ENCODE results near the gene ABCC3.
"Not testable (repeated sequence)": the region's sequence is repeated elsewhere in the genome, so short reads cannot be mapped to it uniquely, and the experiment has no call there.

The ABCC3 gene

DNA sequence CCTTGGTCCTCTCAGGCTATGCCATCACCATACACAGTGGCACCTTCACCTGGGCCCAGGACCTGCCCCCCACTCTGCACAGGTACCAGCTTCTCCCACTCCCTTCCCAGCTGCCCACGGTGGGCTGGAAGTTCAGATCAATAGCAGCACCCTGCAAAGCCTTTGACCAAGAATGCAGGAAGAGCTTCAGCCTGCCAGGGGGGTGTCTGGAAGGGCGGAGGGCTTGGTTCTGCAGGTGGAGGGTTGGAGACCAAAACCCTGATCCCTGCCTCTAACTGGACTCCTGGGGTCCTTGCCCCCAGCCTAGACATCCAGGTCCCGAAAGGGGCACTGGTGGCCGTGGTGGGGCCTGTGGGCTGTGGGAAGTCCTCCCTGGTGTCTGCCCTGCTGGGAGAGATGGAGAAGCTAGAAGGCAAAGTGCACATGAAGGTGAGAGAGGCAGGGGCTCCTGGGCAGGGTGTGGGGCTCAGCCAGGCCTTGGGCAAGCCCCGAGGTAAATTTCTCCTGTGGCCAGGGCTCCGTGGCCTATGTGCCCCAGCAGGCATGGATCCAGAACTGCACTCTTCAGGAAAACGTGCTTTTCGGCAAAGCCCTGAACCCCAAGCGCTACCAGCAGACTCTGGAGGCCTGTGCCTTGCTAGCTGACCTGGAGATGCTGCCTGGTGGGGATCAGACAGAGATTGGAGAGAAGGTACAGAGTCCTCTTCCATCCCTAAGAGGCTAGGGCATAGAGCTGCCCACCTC lies 34.3 kb downstream of the ABCC3 start:
- ATAC-seq (no peak), DNase-seq (no peak)
- Mint-ChIP-seq H3K36me3 (ENCODE audit: low read depth) (no peaks in the 10 kb centered on the region), H3K4me3 (no peak overlapping the region), H3K27me3 (no peaks in the 10 kb centered on the region), H3K9me3 (no peaks in the 10 kb centered on the region), H3K4me1 (no peaks in the 10 kb centered on the region), H3K27ac (no peak overlapping the region)

DNA sequence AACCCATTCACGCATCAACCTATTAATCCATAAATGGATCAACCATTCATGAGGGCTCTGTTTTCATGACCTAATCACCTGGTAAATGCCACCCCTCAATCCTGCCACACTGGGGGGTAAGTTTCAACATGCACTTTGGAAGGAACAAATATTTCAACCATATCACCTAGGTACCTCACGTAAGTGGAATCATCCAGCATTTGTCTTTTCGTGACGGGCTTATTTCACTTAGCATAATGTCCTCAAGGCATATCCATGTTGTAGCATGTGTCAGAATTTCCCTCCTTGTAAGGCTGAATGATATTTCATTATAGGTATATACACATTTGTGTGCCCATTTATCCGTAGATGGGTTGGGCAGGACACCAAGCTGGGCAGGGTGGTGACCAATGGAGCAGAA lies 37.4 kb downstream of the ABCC3 start:
- Mint-ChIP-seq H3K27me3 (peaks cover 3% of the 10 kb centered on the region), H3K9me3 (no peaks in the 10 kb centered on the region), H3K4me1 (no peaks in the 10 kb centered on the region), H3K4me3 (no peak overlapping the region), H3K36me3 (ENCODE audit: low read depth) (no peaks in the 10 kb centered on the region), H3K27ac (no peak overlapping the region)
- DNase-seq: no peak
- no peak for ATAC-seq

DNA sequence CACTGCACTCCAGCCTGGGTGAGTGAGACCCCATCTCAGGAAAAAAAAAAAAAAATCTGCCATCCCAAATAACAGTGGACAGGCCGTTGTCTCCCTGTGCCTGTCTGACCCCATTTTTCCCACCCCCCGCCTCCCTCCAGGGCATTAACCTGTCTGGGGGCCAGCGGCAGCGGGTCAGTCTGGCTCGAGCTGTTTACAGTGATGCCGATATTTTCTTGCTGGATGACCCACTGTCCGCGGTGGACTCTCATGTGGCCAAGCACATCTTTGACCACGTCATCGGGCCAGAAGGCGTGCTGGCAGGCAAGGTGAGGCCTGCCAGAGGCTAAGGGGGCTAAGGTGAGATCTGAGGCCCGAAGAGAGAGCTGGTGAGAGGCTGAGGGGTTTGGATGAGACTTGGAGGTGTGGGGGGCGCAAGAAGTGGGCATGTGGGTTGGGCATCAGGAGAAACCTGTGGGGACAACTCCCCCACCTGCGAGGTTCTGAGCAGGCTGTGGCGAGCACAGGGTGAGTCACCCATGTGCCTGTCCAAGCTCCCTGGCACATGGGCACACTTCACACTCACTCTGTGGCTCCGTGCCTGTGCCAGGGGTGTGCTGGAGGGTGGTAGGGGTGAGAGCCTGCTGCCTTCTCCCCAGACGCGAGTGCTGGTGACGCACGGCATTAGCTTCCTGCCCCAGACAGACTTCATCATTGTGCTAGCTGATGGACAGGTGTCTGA lies 38.3 kb downstream of the ABCC3 start:
- DNase-seq: no peak
- H3K9me3 Mint-ChIP-seq: no peaks in the 10 kb centered on the region
- no peaks in the 10 kb centered on the region for H3K4me1 Mint-ChIP-seq
- peaks cover 3% of the 10 kb centered on the region for H3K27me3 Mint-ChIP-seq
- no peak overlapping the region for H3K27ac Mint-ChIP-seq
- H3K36me3 Mint-ChIP-seq (ENCODE audit: low read depth): no peaks in the 10 kb centered on the region
- ATAC-seq: no peak
- no peak overlapping the region for H3K4me3 Mint-ChIP-seq

DNA sequence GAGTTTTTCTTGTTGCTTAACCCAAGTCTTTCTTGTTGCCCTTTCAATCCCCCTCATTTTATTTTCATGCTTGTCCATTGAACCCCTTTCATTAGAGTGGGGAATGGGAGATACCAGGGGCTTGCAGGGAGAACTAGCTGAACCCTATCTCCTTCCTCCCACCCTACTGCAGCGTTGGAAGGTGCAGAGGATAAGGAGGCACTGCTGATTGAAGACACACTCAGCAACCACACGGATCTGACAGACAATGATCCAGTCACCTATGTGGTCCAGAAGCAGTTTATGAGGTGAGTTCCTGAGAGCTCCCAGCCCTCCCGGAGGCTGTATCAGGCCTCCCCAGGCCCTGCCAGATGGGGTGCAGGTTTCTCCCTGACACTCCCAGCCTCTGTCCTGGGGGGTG lies 40.5 kb downstream of the ABCC3 start:
- DNase-seq: no peak
- peaks cover 3% of the 10 kb centered on the region for H3K27me3 Mint-ChIP-seq
- ATAC-seq: no peak
- no peaks in the 10 kb centered on the region for H3K9me3 Mint-ChIP-seq
- H3K27ac Mint-ChIP-seq: no peak overlapping the region
- H3K4me1 Mint-ChIP-seq: no peaks in the 10 kb centered on the region
- H3K4me3 Mint-ChIP-seq: no peak overlapping the region
- H3K36me3 Mint-ChIP-seq (ENCODE audit: low read depth): no peaks in the 10 kb centered on the region

DNA sequence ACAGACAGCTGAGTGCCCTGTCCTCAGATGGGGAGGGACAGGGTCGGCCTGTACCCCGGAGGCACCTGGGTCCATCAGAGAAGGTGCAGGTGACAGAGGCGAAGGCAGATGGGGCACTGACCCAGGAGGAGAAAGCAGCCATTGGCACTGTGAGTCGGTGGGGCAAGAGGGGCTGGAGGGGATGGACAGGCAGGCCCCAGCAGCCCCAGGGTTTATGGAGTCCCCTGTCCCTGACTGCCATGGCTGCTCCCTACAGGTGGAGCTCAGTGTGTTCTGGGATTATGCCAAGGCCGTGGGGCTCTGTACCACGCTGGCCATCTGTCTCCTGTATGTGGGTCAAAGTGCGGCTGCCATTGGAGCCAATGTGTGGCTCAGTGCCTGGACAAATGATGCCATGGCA lies 40.9 kb downstream of the ABCC3 start:
- H3K9me3 Mint-ChIP-seq: no peaks in the 10 kb centered on the region
- no peak for ATAC-seq
- H3K4me1 Mint-ChIP-seq: no peaks in the 10 kb centered on the region
- DNase-seq: no peak
- H3K36me3 Mint-ChIP-seq (ENCODE audit: low read depth): no peaks in the 10 kb centered on the region
- no peak overlapping the region for H3K27ac Mint-ChIP-seq
- H3K4me3 Mint-ChIP-seq: no peak overlapping the region
- H3K27me3 Mint-ChIP-seq: peaks cover 7% of the 10 kb centered on the region

DNA sequence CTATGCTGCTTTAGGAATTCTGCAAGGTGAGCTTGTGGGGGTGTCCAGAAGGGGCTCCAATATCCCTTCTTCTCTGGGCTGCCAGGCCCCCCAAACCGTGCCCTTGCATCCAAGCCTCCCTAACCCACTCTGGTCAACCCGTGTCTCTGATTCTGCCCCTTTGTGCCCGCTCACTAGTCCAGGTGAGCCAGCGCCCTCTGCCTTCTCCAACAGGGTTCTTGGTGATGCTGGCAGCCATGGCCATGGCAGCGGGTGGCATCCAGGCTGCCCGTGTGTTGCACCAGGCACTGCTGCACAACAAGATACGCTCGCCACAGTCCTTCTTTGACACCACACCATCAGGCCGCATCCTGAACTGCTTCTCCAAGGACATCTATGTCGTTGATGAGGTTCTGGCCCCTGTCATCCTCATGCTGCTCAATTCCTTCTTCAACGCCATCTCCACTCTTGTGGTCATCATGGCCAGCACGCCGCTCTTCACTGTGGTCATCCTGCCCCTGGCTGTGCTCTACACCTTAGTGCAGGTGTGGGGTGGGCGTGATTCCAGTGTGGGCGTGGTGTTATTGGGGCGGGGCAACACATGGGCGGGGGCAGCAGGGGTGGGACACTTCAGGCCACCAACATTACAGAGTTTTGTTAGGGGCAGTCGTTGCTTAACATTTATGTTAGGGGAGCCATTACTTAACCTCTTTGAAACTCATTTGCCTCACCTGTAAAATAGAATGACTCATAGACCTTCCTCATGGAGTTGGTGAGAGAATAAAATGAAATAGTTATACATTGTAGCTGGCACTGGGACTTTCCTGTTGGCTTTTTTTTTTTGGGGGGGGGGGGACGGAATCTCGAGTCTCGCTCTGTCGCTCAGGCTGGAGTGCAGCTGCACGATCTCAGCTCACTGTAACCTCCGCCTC lies 41.6 kb downstream of the ABCC3 start:
- H3K4me1 Mint-ChIP-seq: peaks cover 3% of the 10 kb centered on the region
- no peaks in the 10 kb centered on the region for H3K9me3 Mint-ChIP-seq
- H3K27me3 Mint-ChIP-seq: peaks cover 10% of the 10 kb centered on the region
- no peaks in the 10 kb centered on the region for H3K36me3 Mint-ChIP-seq (ENCODE audit: low read depth)
- H3K4me3 Mint-ChIP-seq: no peak overlapping the region
- ATAC-seq (no peak), DNase-seq (no peak)
- no peak overlapping the region for H3K27ac Mint-ChIP-seq

DNA sequence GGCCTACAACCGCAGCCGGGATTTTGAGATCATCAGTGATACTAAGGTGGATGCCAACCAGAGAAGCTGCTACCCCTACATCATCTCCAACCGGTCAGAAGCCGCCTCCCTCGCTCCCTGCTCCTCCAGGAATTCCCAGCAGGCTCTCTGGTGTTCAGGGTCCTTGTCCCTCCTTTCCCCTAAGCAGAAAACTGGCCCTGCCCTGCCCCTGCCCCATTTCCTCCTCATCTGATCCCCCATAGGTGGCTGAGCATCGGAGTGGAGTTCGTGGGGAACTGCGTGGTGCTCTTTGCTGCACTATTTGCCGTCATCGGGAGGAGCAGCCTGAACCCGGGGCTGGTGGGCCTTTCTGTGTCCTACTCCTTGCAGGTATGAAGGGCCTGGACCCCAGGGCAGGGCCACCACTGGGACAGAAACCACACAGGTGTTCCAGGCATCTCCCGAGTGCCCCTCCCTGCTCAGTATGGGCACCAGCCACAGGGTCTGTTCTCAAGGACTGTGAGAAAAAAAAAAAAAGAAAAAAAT lies 43.2 kb downstream of the ABCC3 start:
- H3K4me3 Mint-ChIP-seq: no peak overlapping the region
- no peaks in the 10 kb centered on the region for H3K36me3 Mint-ChIP-seq (ENCODE audit: low read depth)
- no peaks in the 10 kb centered on the region for H3K9me3 Mint-ChIP-seq
- ATAC-seq: no peak
- no peak overlapping the region for H3K27ac Mint-ChIP-seq
- H3K4me1 Mint-ChIP-seq: peaks cover 4% of the 10 kb centered on the region
- peaks cover 15% of the 10 kb centered on the region for H3K27me3 Mint-ChIP-seq
- DNase-seq: no peak

DNA sequence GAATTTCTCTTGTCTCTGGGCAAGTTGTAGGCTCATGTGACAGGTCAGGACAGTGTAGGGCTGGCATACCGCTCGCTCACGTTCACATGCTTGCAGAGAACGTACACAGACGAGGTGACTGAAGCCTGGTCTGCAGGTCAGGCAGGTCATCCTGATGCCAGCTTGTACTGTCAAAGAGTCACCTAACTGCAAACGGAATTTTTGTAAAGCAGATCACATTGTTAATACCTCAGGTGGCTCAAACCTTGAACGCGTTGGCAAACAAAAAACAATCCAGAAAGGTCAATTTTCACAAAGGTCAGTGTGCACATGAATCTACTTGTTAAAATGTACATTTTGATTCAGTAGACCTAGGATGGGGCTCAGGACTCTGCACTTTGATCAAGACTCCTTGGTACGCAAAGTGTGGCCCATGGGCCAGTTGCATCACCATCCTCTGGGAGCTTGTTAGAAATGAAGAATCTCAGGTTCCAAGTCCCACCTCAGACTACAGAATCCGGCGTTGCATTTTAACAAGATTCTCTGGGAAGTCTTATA lies 44.4 kb downstream of the ABCC3 start:
- Mint-ChIP-seq H3K4me3 (no peak overlapping the region), H3K4me1 (peaks cover 4% of the 10 kb centered on the region), H3K9me3 (no peaks in the 10 kb centered on the region), H3K36me3 (ENCODE audit: low read depth) (no peaks in the 10 kb centered on the region), H3K27ac (no peak overlapping the region), H3K27me3 (peaks cover 15% of the 10 kb centered on the region)
- DNase-seq: no peak
- ATAC-seq: no peak

DNA sequence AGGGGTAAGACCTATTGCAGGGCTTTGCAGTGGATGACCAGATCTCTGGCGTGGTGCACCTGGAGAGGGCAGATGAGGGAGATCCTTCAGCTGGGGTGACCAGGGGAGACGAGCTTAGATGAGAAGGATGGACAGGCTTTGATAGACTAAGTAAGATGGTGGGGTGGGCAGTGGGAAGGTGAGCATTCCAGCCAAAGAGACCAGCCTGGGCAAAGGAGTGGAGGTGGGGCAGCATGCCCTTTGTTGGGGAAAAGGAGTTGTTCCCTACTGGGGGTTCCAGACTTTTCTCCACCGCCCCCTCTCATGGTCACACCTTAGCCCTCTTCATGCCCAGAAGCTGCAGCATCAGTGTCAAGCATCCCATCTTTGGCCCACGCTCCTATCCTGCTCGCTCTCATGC lies 45.4 kb downstream of the ABCC3 start:
- ATAC-seq: no peak
- no peaks in the 10 kb centered on the region for H3K9me3 Mint-ChIP-seq
- H3K27me3 Mint-ChIP-seq: peaks cover 15% of the 10 kb centered on the region
- no peak overlapping the region for H3K27ac Mint-ChIP-seq
- no peak for DNase-seq
- H3K36me3 Mint-ChIP-seq (ENCODE audit: low read depth): no peaks in the 10 kb centered on the region
- no peak overlapping the region for H3K4me3 Mint-ChIP-seq
- H3K4me1 Mint-ChIP-seq: peaks cover 4% of the 10 kb centered on the region

DNA sequence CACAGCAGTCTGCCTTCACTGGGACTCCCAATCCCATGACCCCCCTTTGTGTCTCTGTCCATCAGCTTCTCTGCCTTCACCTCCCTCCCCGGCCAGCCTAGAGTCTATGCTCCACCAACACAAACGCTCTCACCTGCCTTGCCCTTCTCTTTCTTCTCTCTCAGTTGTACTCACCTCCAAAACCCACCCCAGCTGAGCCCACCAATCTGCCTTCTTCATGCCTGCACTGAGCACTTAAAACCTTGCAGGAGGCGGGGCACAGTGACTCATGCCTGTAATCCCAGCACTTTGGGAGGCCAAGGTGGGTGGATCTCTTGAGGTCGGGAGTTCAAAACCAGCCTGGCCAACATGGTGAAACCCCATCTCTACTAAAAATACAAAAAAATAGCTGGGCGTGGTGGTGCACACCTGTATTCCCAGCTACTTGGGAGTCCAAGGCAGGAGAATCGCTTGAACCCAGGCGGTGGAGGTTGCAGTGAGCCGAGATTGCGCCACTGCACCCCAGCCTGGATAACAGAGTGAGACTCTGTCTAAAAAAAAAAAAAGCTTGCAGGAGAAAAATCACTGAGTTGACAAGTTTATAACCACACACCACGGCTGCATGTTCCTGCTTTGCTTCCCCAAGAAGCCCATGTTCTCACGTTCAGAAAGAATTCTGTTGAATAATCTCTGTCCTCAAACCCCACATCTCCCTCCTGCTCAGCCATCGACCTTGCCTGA lies 46.0 kb downstream of the ABCC3 start:
- not testable (repeated sequence) for H3K4me3 Mint-ChIP-seq; H3K9me3 Mint-ChIP-seq; H3K4me1 Mint-ChIP-seq; H3K36me3 Mint-ChIP-seq (ENCODE audit: low read depth); H3K27ac Mint-ChIP-seq; DNase-seq; ATAC-seq
- H3K27me3 Mint-ChIP-seq: peaks cover 15% of the 10 kb centered on the region

DNA sequence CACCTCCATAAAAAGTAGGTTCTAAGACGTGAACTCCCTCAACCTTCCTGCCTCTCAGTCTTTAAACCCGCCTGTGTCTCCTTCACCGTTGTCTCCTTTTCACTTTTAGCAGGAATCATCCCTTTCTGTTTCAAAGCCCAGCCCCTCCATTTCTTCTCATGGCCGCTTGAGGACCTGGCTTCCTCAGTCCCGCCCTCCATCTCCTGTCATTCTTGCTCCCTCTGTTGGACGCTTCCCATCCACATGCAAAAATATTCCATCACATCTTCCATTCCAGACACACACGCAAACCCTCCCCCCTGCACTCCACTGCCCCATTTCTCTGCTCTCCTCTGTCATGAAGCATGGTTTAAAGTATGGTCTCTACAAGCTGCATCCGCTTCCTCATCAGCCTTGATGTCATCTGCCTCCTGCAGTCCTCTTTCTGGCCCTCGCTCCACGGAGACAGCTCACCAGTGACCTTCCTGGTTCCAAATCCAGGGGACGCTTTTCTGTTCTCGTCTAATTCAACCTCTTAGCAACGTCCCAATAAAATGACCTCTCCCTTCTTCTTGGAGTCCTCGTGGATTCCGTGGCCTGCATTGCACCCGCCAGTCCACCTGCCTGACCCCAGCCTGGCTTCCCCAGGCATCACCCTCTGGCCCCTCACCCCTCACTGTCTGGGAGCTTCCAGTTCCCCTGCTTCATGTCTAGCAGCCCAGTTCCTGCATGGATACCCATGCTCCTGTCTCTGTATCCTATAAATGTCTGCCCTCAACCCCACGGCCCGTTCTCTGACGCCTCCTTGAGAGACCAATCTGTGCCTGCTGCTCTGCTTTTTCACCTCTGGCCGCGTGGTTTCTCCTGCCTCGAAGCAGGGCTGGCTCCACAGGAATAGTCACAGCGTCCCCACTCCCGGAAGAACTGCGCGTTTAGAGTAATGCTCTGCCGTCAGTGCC lies 46.9 kb downstream of the ABCC3 start:
- no peak for ATAC-seq
- Mint-ChIP-seq H3K27me3 (peaks cover 12% of the 10 kb centered on the region), H3K27ac (no peak overlapping the region), H3K36me3 (ENCODE audit: low read depth) (no peaks in the 10 kb centered on the region), H3K9me3 (no peaks in the 10 kb centered on the region), H3K4me3 (no peak overlapping the region), H3K4me1 (peaks cover 4% of the 10 kb centered on the region)
- no peak for DNase-seq

DNA sequence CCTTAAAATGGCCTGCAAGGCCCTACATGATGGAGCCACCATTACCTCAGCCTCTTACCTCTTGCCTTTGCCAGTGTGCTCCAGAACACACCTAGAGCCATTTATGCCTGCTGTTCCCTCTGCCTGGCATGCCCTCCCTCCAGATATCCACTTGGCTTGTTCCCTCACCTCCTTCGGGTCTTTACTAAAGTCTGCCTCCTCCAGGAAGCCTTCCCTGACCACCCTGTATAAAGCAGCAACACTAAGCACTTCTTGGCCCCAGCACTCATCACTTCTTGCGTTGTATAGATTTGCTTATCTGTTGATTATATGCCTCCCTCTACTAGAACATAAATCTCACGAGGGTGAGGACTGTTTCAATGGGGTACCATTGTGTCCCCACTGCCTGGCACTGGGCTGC lies 47.8 kb downstream of the ABCC3 start:
- Mint-ChIP-seq H3K4me1 (peaks cover 4% of the 10 kb centered on the region), H3K36me3 (ENCODE audit: low read depth) (no peaks in the 10 kb centered on the region)
- no peak for ATAC-seq

DNA sequence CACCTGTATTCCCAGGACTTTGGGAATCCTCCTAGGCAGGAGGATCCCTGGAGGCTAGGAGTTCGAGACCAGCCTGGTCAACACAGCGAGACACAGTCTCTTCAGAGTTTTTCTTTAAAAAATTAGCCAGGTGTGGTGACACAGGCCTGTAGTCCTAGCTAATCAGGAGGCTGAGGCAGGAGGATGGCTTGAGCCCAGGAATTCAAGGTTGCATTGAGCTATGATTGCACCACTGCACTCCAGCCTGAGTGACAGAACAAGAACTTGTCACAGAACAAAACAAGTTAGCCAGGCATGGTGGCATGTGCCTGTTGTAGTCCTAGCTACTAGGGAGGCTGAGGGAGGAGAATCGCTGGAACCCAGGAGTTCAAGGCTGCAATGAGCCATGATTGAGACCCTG lies 48.3 kb downstream of the ABCC3 start:
- Mint-ChIP-seq H3K36me3 (ENCODE audit: low read depth) (no peaks in the 10 kb centered on the region), H3K27ac (no peak overlapping the region), H3K9me3 (no peaks in the 10 kb centered on the region), H3K4me3 (no peak overlapping the region), H3K4me1 (peaks cover 4% of the 10 kb centered on the region), H3K27me3 (peaks cover 12% of the 10 kb centered on the region)
- DNase-seq (no peak), ATAC-seq (no peak)

More for the DNA sequence above, 47.8 kb downstream of the ABCC3 start:
- Mint-ChIP-seq H3K9me3 (no peaks in the 10 kb centered on the region), H3K27ac (no peak overlapping the region), H3K27me3 (peaks cover 12% of the 10 kb centered on the region), H3K4me3 (no peak overlapping the region)
- DNase-seq: no peak
